Measurements from ENCODE around the gene ETV3.
"Not testable (repeated sequence)": the region's sequence is repeated elsewhere in the genome, so short reads cannot be mapped to it uniquely, and the experiment has no call there.

Gene ETV3

DNA sequence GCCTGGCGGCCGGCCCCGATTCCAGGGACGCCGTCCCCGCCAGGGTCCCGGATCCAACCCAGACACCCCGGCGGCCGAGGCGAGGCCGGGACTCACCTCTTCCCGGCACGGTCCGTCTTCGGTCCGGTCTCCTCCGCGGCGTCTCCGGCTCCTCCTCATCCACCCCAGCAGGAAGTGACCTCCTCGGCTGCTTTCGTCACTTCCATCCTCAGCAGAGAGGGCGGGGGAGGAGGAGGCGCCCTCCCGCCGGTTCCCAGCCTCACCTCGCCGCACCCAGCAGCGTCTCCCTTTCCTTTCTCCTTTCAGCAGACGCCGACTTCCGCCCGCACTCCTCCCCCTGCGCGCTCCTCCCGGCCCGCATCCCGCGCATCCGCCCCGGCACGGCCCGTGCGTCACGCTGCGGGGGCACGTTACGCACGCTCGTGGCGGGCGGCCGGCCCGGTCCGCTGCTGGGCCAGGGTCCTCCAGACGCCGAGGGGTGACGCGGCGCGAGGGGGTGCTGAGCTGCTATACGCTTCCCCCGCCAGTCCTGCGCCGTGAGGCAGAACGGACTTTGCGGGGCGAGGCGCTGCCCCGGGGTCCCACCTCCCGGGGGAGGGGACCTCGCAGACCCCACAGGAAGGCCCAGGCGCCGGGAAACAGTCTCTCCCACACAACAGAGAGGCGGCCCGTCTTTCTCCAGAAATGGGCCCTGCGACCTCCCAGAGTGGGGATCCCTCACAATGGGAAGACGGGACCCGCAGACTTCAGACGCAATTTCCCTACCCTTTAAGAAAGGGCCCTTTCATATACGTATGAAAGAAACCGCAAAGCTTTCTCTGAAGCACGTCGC is at the start of gene ETV3:
Gene ETV3, minus strand, starts transcription at position 176 of the 832 bp plus-strand sequence. CDS start 2,043 bp downstream, outside the sequence.
- Mint-ChIP-seq H3K27ac (peak within 1 kb of the TSS; percentile 95), H3K4me3 (peak within 1 kb of the TSS; percentile 97), H3K9me3 (no peaks in the 10 kb centered on the region), H3K36me3 (ENCODE audit: low read depth) (peaks cover 43% of the 10 kb centered on the region), H3K4me1 (peaks cover 84% of the 10 kb centered on the region), H3K27me3 (no peaks in the 10 kb centered on the region)
- peak; percentile 67 for ATAC-seq
- peak; percentile 86 for DNase-seq

DNA sequence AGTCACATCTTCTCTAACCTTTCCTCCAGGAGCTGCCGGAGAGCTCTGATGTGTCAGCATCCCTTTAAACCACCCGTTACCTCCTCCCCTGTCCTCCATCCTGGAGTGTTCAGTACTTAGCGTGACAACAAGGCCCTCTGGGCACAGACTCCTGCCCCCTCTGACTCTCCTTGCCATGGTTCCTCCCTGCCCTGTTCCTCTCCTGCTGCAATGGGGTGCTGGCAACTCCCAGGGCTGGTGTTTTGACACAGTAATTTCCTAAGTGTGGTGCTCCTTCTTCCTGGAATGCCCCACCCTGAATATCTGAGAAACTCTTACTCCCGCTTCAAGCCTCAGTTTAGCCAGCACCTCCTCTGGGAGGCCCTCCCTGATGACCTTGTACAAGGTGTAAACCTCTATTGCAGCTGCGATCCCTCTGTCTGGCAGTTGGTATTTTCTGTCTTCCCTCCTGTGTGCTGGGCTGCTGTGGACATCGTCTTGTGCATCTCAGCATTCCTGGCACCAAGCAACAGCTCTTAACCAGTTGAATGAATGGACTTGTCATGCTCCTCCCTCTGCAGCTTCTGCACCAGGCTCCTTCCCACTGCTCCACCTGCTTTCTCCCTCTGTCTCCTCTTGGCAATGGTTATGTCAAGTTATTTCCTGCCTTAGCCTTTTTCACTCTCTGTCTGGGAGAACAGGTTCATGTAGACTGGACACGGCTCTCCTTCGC is 48.2 kb upstream of the ETV3 start:
- no peaks in the 10 kb centered on the region for H3K9me3 Mint-ChIP-seq
- no peak overlapping the region for H3K27ac Mint-ChIP-seq
- peak; percentile 15 for ATAC-seq
- H3K4me1 Mint-ChIP-seq: no peaks in the 10 kb centered on the region
- no peak for DNase-seq
- no peaks in the 10 kb centered on the region for H3K36me3 Mint-ChIP-seq (ENCODE audit: low read depth)
- no peak overlapping the region for H3K4me3 Mint-ChIP-seq
- peaks cover 9% of the 10 kb centered on the region for H3K27me3 Mint-ChIP-seq

DNA sequence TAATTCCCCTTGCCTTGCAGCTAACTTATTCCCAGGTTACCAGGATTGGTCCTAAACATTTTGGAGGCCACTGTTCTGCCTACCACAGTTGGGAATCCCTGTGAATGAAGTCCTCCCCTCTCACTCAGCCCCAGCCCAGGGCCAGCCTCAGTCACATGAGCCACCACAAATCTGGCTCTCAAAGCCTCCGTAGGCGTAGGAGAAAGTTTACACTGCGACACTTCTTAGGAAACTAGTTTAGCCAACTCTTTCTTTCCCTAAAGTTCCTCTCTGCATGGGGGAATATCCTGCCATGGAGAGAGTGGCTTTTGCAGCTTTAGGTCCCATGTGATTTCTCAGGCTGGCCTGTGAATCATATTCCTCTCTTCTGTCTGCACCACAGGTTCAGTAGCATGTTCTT is 45.7 kb upstream of the ETV3 start:
- H3K4me3 Mint-ChIP-seq: no peak overlapping the region
- no peak for DNase-seq
- H3K27ac Mint-ChIP-seq: no peak overlapping the region
- H3K27me3 Mint-ChIP-seq: peaks cover 8% of the 10 kb centered on the region
- no peaks in the 10 kb centered on the region for H3K9me3 Mint-ChIP-seq
- no peaks in the 10 kb centered on the region for H3K36me3 Mint-ChIP-seq (ENCODE audit: low read depth)
- H3K4me1 Mint-ChIP-seq: no peaks in the 10 kb centered on the region
- no peak for ATAC-seq

DNA sequence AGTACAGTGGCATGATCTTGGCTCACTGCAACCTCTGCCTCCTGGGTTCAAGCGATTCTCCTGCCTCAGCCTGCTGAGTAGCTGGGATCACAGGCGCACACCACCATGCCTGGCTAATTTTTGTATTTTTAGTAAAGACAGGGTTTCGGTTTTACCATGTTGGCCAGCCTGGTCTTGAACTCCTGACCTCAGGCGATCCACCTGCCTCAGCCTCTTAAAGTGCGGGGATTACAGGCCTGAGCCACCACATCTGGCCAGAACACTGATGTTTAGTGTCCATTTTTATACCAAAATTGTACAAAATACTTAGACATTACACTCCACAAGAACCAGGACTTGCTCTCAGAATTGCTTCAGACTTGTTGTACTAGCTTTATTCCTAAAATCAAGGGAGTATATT is 44.2 kb upstream of the ETV3 start:
- DNase-seq; H3K27ac Mint-ChIP-seq; H3K4me3 Mint-ChIP-seq; H3K9me3 Mint-ChIP-seq; H3K36me3 Mint-ChIP-seq (ENCODE audit: low read depth); ATAC-seq; H3K4me1 Mint-ChIP-seq: not testable (repeated sequence)
- H3K27me3 Mint-ChIP-seq: peaks cover 12% of the 10 kb centered on the region

DNA sequence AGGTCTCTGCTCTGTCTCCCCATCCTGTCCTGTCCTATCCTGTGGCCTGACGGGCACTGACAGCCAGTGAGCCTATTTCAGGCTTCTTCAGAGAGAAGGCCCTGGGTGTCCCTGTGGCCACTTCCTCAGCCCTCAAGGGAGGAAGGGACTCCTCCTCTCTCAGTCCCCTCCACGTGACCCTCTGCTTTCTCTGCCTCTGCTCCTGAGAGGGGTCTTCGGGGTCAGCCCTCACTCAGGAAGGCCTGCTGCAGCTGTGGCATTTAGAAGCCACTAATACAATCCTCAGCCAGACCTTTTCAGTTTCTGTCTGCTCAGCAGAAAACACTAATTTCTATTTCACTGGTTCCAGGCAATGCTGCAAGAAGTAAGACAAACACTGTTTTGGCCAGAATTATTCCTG is 43.6 kb upstream of the ETV3 start:
- Mint-ChIP-seq H3K9me3 (no peaks in the 10 kb centered on the region), H3K4me1 (no peaks in the 10 kb centered on the region), H3K27ac (no peak overlapping the region), H3K36me3 (ENCODE audit: low read depth) (no peaks in the 10 kb centered on the region), H3K4me3 (no peak overlapping the region), H3K27me3 (peaks cover 11% of the 10 kb centered on the region)
- no peak for ATAC-seq
- no peak for DNase-seq

DNA sequence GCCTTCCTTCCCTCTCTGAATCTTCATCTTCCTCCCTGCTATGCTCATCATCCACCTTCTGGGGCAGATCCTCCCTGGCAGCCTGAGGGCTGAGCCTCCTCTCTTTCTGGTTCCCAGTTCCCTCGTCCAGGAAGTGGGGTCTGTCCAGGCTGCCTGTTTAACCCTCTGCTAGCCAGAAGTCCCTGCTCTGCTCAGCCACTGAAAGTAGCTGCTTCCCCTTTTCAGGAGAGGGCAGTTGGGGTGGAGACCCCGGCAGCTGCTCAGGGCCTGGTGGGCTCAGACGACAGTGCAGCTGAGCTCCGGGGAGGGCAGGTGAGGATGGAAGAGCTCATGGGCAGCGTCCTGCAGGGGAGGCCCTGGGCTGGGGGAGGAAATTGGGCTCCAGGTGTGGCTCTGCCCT is 43.1 kb upstream of the ETV3 start:
- no peak overlapping the region for H3K4me3 Mint-ChIP-seq
- DNase-seq: no peak
- H3K4me1 Mint-ChIP-seq: no peaks in the 10 kb centered on the region
- H3K27ac Mint-ChIP-seq: no peak overlapping the region
- H3K27me3 Mint-ChIP-seq: peaks cover 10% of the 10 kb centered on the region
- ATAC-seq: no peak
- no peaks in the 10 kb centered on the region for H3K9me3 Mint-ChIP-seq
- no peaks in the 10 kb centered on the region for H3K36me3 Mint-ChIP-seq (ENCODE audit: low read depth)

DNA sequence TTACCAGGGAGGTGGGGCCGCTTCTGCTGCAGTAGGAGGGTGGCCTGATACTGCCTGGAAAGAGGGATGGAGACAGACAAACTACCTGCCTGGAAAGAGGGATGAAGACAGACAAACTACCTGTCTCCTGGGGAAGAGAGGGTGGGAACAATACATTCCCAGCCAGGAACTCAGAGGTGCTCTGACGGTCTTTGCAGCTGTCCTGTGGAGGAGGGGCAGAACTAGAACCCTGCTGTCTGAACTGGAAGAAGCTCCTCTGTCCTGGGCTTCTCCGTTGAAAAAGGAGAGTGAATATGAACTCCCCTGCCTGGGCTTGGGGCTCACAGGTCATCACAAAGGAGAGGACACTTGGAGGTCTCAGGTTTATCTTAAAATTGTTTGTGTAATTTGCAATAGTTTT is 40.3 kb upstream of the ETV3 start:
- Mint-ChIP-seq H3K36me3 (ENCODE audit: low read depth) (no peaks in the 10 kb centered on the region), H3K27ac (no peak overlapping the region), H3K27me3 (peaks cover 10% of the 10 kb centered on the region), H3K4me1 (no peaks in the 10 kb centered on the region), H3K4me3 (no peak overlapping the region), H3K9me3 (no peaks in the 10 kb centered on the region)
- ATAC-seq (no peak), DNase-seq (no peak)

DNA sequence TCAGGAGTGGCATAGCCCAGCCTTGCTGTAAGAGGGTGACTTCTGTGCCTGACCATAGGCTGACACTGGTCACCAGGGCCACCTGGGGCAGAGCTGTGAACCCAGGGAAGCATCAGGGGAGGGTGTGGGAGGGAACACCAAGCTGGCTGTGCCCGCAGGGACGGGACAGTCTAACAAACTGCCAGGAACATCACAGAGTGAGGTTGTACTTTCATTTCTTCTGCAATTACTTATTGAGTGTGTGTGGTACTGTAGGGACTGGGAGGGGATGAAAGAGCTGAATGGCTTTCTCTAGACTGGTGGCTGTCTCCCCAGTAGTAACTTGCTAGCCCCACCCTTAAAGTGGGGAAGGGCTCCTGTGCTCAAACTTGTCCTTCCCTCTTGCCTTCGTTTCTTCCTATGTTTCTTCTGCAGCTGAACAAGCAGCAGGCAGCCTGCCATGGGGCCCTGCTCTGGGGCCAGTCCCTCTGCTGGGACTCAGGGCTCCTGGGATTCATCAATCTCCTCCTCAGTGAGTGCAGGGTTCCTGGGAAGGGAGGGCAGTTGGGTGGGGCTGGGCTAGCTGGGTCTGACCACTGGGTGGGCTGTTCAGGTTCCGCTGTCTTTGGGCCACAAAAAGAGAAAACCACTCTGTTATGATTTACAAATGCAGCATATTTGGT is 39.7 kb upstream of the ETV3 start:
- no peak overlapping the region for H3K27ac Mint-ChIP-seq
- no peaks in the 10 kb centered on the region for H3K4me1 Mint-ChIP-seq
- H3K9me3 Mint-ChIP-seq: no peaks in the 10 kb centered on the region
- H3K27me3 Mint-ChIP-seq: peaks cover 10% of the 10 kb centered on the region
- ATAC-seq (peak; percentile 22), DNase-seq (no peak)
- H3K36me3 Mint-ChIP-seq (ENCODE audit: low read depth): no peaks in the 10 kb centered on the region
- H3K4me3 Mint-ChIP-seq: no peak overlapping the region

DNA sequence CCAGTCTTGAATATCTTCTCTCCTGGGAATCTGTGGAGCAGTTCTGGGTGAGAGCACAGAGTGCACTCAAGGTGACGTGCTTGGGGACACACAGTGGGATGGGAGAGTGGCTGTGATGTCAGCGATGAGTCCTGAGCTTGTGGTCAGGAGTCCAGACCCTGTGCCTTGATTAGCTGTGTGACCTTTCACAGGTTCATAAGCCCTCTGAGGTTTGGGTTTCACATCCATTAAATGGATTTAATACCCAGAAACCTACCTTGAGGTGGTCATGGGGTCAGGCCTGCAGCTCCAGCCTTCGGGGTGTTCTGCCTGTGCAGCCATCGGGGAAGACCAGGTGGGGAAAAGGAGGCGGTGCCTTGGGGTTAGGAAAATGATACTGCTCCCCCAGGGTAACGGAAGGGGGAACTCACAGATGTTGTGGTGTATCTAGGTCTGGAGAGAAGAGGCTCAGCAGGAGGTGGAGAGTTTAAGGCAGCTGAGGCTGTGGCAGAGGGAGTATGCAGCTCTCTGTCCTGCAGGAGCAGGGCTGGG is 38.5 kb upstream of the ETV3 start:
- Mint-ChIP-seq H3K27ac (no peak overlapping the region), H3K4me1 (no peaks in the 10 kb centered on the region), H3K4me3 (no peak overlapping the region), H3K27me3 (peaks cover 15% of the 10 kb centered on the region), H3K9me3 (no peaks in the 10 kb centered on the region), H3K36me3 (ENCODE audit: low read depth) (no peaks in the 10 kb centered on the region)
- ATAC-seq: no peak
- DNase-seq: no peak

DNA sequence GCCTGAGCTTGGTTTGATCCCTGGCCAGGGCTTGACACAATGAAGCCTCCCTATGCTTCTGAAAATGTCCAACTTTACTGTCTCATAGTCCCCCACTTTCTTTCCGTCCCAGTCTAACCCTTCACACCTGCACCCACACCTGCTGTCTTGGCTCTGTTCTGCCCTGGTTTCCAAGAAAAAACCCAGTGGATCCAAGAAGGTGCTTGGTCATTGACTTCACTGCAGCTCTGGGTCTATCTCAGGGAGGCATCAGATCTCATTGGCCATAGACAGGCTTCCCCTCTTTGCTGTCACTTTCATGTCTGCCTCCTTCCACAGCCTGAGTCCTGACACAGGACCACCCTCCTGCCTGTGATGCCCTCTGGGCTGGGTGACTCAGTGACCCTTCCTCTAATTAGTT is 37.8 kb upstream of the ETV3 start:
- Mint-ChIP-seq H3K27ac (no peak overlapping the region), H3K36me3 (ENCODE audit: low read depth) (no peaks in the 10 kb centered on the region), H3K9me3 (no peaks in the 10 kb centered on the region), H3K4me1 (no peaks in the 10 kb centered on the region), H3K27me3 (peaks cover 21% of the 10 kb centered on the region), H3K4me3 (no peak overlapping the region)
- ATAC-seq: no peak
- no peak for DNase-seq

DNA sequence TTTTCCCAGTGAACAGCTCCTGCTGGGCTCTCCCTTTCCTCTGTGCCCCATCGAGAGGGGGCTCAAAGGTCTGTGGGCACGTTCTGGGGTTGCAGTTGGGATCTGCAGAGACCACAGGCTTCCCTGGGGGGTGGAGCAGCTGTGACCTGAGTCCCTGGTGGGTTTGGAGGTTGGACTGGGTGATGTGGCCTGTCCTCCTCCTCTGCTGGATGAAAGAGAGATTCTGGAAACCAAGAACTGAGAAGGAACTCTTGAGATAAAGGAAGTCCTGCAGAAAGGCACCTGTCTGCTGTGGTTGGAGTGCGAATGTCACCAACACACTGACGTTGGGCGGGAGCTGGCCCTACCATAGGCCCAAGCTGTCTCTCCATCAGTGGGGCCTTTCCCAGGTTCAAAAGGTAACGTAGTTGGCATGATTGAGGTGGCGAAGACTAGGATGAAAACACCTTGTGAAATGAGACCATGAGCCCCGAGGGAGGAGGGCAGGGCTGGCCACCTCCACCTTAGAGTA is 35.8 kb upstream of the ETV3 start:
- no peak overlapping the region for H3K4me3 Mint-ChIP-seq
- no peaks in the 10 kb centered on the region for H3K36me3 Mint-ChIP-seq (ENCODE audit: low read depth)
- ATAC-seq (no peak), DNase-seq (no peak)
- H3K27me3 Mint-ChIP-seq: peaks cover 20% of the 10 kb centered on the region
- H3K4me1 Mint-ChIP-seq: no peaks in the 10 kb centered on the region
- H3K27ac Mint-ChIP-seq: no peak overlapping the region
- no peaks in the 10 kb centered on the region for H3K9me3 Mint-ChIP-seq

DNA sequence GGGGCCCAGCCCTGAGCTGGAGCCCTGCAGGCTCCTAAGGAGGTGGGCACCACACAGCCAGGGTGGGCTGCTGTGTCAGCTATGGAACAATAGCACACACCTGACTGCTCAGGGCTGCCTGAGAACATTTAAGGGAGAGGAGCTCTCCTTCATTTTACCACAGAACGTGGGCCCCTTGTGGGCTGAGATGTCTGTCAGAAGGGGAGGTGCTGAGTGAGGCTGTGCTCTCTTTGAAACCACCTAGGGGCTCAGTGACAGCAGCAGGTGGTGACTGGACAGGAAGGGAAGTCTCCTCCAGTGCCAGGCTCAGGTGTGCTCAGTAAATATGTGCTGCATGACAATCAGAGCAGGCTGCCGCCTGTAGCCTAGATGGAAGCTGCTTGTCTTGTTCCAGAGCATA is 35.0 kb upstream of the ETV3 start:
- not testable (repeated sequence) for ATAC-seq, H3K9me3 Mint-ChIP-seq

DNA sequence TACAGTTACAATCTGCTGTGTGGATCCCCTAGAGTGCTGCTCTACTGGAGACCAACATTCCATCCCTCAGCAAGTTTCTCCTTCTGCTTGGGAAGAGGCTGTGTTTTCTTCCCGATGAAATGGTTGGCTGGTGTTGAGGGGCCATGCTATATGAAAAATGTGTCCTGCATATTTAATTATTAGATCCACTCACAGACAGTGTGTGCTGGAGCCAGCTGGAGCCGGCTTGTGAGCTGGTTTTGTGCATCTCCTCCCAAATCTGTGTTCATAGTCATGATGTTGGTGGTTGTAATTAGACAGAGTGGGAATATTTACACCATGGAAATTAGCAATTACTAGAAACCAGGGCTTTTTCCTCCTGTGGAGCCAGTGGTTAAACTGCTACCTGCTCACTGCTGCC is 34.4 kb upstream of the ETV3 start:
- DNase-seq; H3K4me1 Mint-ChIP-seq; ATAC-seq; H3K4me3 Mint-ChIP-seq; H3K9me3 Mint-ChIP-seq; H3K27ac Mint-ChIP-seq; H3K36me3 Mint-ChIP-seq (ENCODE audit: low read depth): not testable (repeated sequence)
- H3K27me3 Mint-ChIP-seq: peaks cover 16% of the 10 kb centered on the region

More for the DNA sequence above, 35.0 kb upstream of the ETV3 start:
- not testable (repeated sequence) for H3K4me3 Mint-ChIP-seq; H3K36me3 Mint-ChIP-seq (ENCODE audit: low read depth); H3K4me1 Mint-ChIP-seq; DNase-seq; H3K27ac Mint-ChIP-seq
- peaks cover 16% of the 10 kb centered on the region for H3K27me3 Mint-ChIP-seq

DNA sequence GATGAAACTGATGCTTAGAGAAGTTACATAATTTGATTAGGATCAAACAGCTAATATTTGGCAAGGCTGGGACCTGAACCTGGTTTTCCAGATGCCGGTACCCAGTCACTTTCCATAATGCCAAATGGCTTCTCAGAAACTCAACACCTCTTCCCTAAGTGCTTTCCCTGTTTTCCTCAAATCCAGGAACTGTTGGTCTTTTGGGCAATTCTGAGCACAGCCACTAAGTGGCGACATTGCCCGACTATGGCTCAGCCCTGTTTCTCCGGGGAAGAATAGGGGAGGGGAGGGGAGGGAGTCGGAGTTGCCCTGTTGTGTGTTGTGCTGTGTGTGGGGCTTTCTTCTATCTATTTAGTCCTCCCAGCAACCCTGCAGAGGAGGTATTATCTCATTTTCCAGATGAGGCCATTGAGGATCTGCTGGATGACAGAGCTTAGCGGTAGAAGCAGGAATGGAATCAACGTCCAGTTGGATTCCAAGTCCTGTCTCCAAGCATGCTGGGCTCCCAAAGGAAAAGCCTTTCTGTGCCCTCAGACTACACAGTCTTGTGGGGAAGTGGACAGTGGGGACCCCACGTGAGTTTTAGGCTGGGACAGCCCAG is 33.8 kb upstream of the ETV3 start:
- H3K4me3 Mint-ChIP-seq; H3K36me3 Mint-ChIP-seq (ENCODE audit: low read depth); DNase-seq; H3K27ac Mint-ChIP-seq; H3K4me1 Mint-ChIP-seq; H3K9me3 Mint-ChIP-seq: not testable (repeated sequence)
- ATAC-seq: peak; percentile 39
- H3K27me3 Mint-ChIP-seq: peaks cover 16% of the 10 kb centered on the region
